OCI-LY1 (cell line): Measurements from ENCODE around the gene NDRG4.

ENCODE experiments used
- H2AFZ ChIP-seq: fragments of 200-600 bp; sonication (generic), shearing (Covaris generic); 2 replicates; pipeline ENCODE4 v1.6.0; 2014; ENCODE audit warnings: antibody characterized with exemption, mild to moderate bottlenecking, low read length
- H3F3A ChIP-seq: fragments of 200-600 bp; sonication (generic), shearing (Covaris generic); 2 replicates; pipeline ENCODE4 v1.6.0; 2014; ENCODE audit warnings: mild to moderate bottlenecking, antibody characterized with exemption, low read length, moderate library complexity; ENCODE audit not compliant: insufficient read depth
- H3K27ac ChIP-seq: fragments of 200-600 bp; sonication (generic); 2 replicates; pipeline ENCODE4 v1.5.1; 2014; ENCODE audit warnings: low read length, mixed run types, mild to moderate bottlenecking, low read depth; ENCODE audit not compliant: poor library complexity, severe bottlenecking
- H3K27me3 ChIP-seq: fragments of 200-600 bp; sonication (generic); 2 replicates; pipeline ENCODE4 v1.6.0; 2014; ENCODE audit warnings: antibody characterized with exemption, mild to moderate bottlenecking, low read length, moderate library complexity; ENCODE audit not compliant: insufficient read depth
- H3K36me3 ChIP-seq: fragments of 200-600 bp; sonication (generic); 2 replicates; pipeline ENCODE4 v1.6.1; 2014; ENCODE audit warnings: mild to moderate bottlenecking, antibody characterized with exemption, low read length, moderate library complexity, mixed read lengths; ENCODE audit not compliant: insufficient read depth
- H3K4me1 ChIP-seq: fragments of 200-600 bp; sonication (generic); 2 replicates; pipeline ENCODE4 v1.5.1; 2014; ENCODE audit warnings: mild to moderate bottlenecking, low read length, moderate library complexity; ENCODE audit not compliant: insufficient read depth, severe bottlenecking
- H3K4me2 ChIP-seq: fragments of 200-600 bp; sonication (generic), shearing (Covaris generic); 2 replicates; pipeline ENCODE4 v1.6.1; 2014; ENCODE audit warnings: low read length
- H3K4me3 ChIP-seq: fragments of 200-600 bp; sonication (generic); 2 replicates; pipeline ENCODE4 v1.5.1; 2014; ENCODE audit warnings: low read length, low read depth, mild to moderate bottlenecking, mixed read lengths; ENCODE audit not compliant: poor library complexity, severe bottlenecking
- H3K79me2 ChIP-seq: fragments of 200-600 bp; shearing (Covaris generic); 2 replicates; pipeline ENCODE4 v1.6.1; 2016; ENCODE audit warnings: mixed run types, low read length, mixed read lengths; ENCODE audit not compliant: insufficient read depth
- H3K9ac ChIP-seq: fragments of 200-600 bp; sonication (generic), shearing (Covaris generic); 2 replicates; pipeline ENCODE4 v1.6.1; 2014; ENCODE audit warnings: mild to moderate bottlenecking, low read length, mixed read lengths
- H3K9me2 ChIP-seq: fragments of 200-600 bp; sonication (generic), shearing (Covaris generic); 2 replicates; pipeline ENCODE4 v1.6.1; 2014; ENCODE audit warnings: low read depth, mild to moderate bottlenecking, low read length, mixed read lengths
- H3K9me3 ChIP-seq: fragments of 200-600 bp; shearing (Covaris generic); 2 replicates; pipeline ENCODE4 v1.6.1; 2014; ENCODE audit warnings: low read length, mixed read lengths
- H4K20me1 ChIP-seq: fragments of 200-600 bp; sonication (generic), shearing (Covaris generic); 2 replicates; pipeline ENCODE4 v1.6.0; 2016; ENCODE audit warnings: mild to moderate bottlenecking, low read length; ENCODE audit not compliant: insufficient read depth
- CTCF ChIP-seq: fragments of 200-600 bp; sonication (generic), shearing (Covaris generic); IDR thresholded peaks from 2 replicates; pipeline ENCODE4 v1.5.1; 2017; ENCODE audit warnings: mild to moderate bottlenecking, antibody characterized with exemption, low read length, moderate library complexity, mixed read lengths
- EZH2 ChIP-seq: fragments of 200-600 bp; sonication (generic), shearing (Covaris generic); IDR thresholded peaks from 2 replicates; pipeline ENCODE4 v1.8.0; 2017; ENCODE audit warnings: borderline replicate concordance, mixed run types, mild to moderate bottlenecking, antibody characterized with exemption, low read length, moderate library complexity, mixed read lengths

NDRG4 gene

GRCh38 chr16:58518083-58518979 lies 18.4 kb downstream of the NDRG4 start:
- H2AFZ ChIP-seq = no peak overlapping the region
- peaks cover 9% of the 10 kb centered on the region; the same call in 1 of the 2 replicates for H3F3A ChIP-seq
- H3K27ac ChIP-seq = no peak overlapping the region
- H3K9me2 ChIP-seq = no peaks in the 10 kb centered on the region
- TF ChIP-seq CTCF (no peak), EZH2 (no peak)
- H3K27me3 ChIP-seq = no peaks in the 10 kb centered on the region
- H3K4me3 ChIP-seq = no peak overlapping the region
- no peak overlapping the region for H3K9ac ChIP-seq
- H3K36me3 ChIP-seq = peaks cover 70% of the 10 kb centered on the region
- peaks cover 25% of the 10 kb centered on the region for H3K4me1 ChIP-seq
- H4K20me1 ChIP-seq = no peaks in the 10 kb centered on the region
- no peaks in the 10 kb centered on the region for H3K9me3 ChIP-seq
- no peaks in the 10 kb centered on the region for H3K79me2 ChIP-seq
- no peak overlapping the region for H3K4me2 ChIP-seq

- no peak overlapping the region for H3K9ac ChIP-seq
- peaks cover 25% of the 10 kb centered on the region for H3K4me1 ChIP-seq
- no peaks in the 10 kb centered on the region for H3K79me2 ChIP-seq
- no peak for TF ChIP-seq CTCF
- TF ChIP-seq EZH2 = no peak
- peaks cover 8% of the 10 kb centered on the region; the same call in 1 of the 2 replicates for H3F3A ChIP-seq
- no peaks in the 10 kb centered on the region for H4K20me1 ChIP-seq
- H3K27me3 ChIP-seq = no peaks in the 10 kb centered on the region
- H3K9me3 ChIP-seq = no peaks in the 10 kb centered on the region
- peaks cover 76% of the 10 kb centered on the region for H3K36me3 ChIP-seq
- no peaks in the 10 kb centered on the region for H3K9me2 ChIP-seq
- H2AFZ ChIP-seq = no peak overlapping the region
- no peak overlapping the region for H3K27ac ChIP-seq
- no peak overlapping the region for H3K4me3 ChIP-seq
- no peak overlapping the region for H3K4me2 ChIP-seq
These were observed 19.0 kb downstream of the NDRG4 start for GRCh38 chr16:58518980-58519368.

GRCh38 chr16:58519707-58520106 lies 19.8 kb downstream of the NDRG4 start:
- H3K27me3 ChIP-seq = no peaks in the 10 kb centered on the region
- no peaks in the 10 kb centered on the region for H3K9me2 ChIP-seq
- no peak overlapping the region for H3K4me3 ChIP-seq
- TF ChIP-seq EZH2 = no peak
- no peak for TF ChIP-seq CTCF
- H3F3A ChIP-seq = peaks cover 5% of the 10 kb centered on the region; the same call in 1 of the 2 replicates
- H4K20me1 ChIP-seq = no peaks in the 10 kb centered on the region
- H3K36me3 ChIP-seq = peaks cover 84% of the 10 kb centered on the region
- H3K4me1 ChIP-seq = peaks cover 20% of the 10 kb centered on the region
- no peaks in the 10 kb centered on the region for H3K79me2 ChIP-seq
- H3K27ac ChIP-seq = no peak overlapping the region
- H3K9me3 ChIP-seq = no peaks in the 10 kb centered on the region
- H2AFZ ChIP-seq = no peak overlapping the region
- H3K9ac ChIP-seq = no peak overlapping the region
- H3K4me2 ChIP-seq = no peak overlapping the region
